H9 (cell line): ENCODE measurements around the gene KCNJ16. TPM values are rescaled to one million over a fixed set of nuclear protein-coding genes. Genes with fewer than 3 reads are reported as not detected.

Experiments
- DNase-seq: peaks from one replicate; pipeline ENCODE4 v3.0.0-alpha.2; 2017
- H2AFZ ChIP-seq: one replicate; pipeline ENCODE4 v1.6.1; 2013; ENCODE audit warnings: mild to moderate bottlenecking, low read length, control low read depth, moderate library complexity
- H2AK5ac ChIP-seq: 2 replicates; pipeline ENCODE4 v1.6.1; 2013; ENCODE audit warnings: low read length, control low read depth, mixed read lengths; ENCODE audit not compliant: insufficient read length
- H2BK120ac ChIP-seq: one replicate; pipeline ENCODE4 v1.6.1; 2013; ENCODE audit warnings: low read depth, mild to moderate bottlenecking, low read length, control low read depth, inconsistent platforms; ENCODE audit not compliant: poor library complexity, severe bottlenecking
- H2BK12ac ChIP-seq: 2 replicates; pipeline ENCODE4 v1.6.1; 2013; ENCODE audit warnings: low read length, control low read depth, mixed read lengths, low read depth; ENCODE audit not compliant: insufficient read length
- H2BK15ac ChIP-seq: 2 replicates; pipeline ENCODE4 v1.6.1; 2013; ENCODE audit warnings: low read depth, low read length, control low read depth
- H2BK20ac ChIP-seq: one replicate; pipeline ENCODE4 v1.6.1; 2013; ENCODE audit warnings: low read depth, mild to moderate bottlenecking, low read length, control low read depth, inconsistent platforms; ENCODE audit not compliant: poor library complexity, severe bottlenecking
- H2BK5ac ChIP-seq: 2 replicates; pipeline ENCODE4 v1.6.1; 2013; ENCODE audit warnings: low read length, control low read depth, mixed read lengths; ENCODE audit not compliant: insufficient read length
- H3K14ac ChIP-seq: 2 replicates; pipeline ENCODE4 v1.6.1; 2013; ENCODE audit warnings: low read length, control low read depth; ENCODE audit not compliant: insufficient read depth
- H3K18ac ChIP-seq: 2 replicates; pipeline ENCODE4 v1.6.1; 2013; ENCODE audit warnings: low read depth, mild to moderate bottlenecking, mixed read lengths, low read length, control low read depth; ENCODE audit not compliant: insufficient read length
- H3K23ac ChIP-seq: 2 replicates; pipeline ENCODE4 v1.6.1; 2013; ENCODE audit warnings: low read length, control low read depth, mixed read lengths, low read depth; ENCODE audit not compliant: insufficient read length
- H3K23me2 ChIP-seq: 2 replicates; pipeline ENCODE4 v1.6.1; 2013; ENCODE audit warnings: low read depth, mild to moderate bottlenecking, mixed read lengths, low read length, control low read depth; ENCODE audit not compliant: insufficient read length, poor library complexity, severe bottlenecking
- H3K27ac ChIP-seq: 2 replicates; pipeline ENCODE4 v1.5.1; 2013; ENCODE audit warnings: low read length, control low read depth, mixed read lengths, low read depth; ENCODE audit not compliant: insufficient read length
- H3K27me3 ChIP-seq: 2 replicates; pipeline ENCODE4 v1.6.1; 2013; ENCODE audit warnings: low read length, control low read depth, inconsistent platforms; ENCODE audit not compliant: insufficient read depth
- H3K4ac ChIP-seq: 2 replicates; pipeline ENCODE4 v1.6.1; 2013; ENCODE audit warnings: low read depth, mild to moderate bottlenecking, control low read depth, inconsistent platforms, low read length, moderate library complexity
- H3K4me1 ChIP-seq: 2 replicates; pipeline ENCODE4 v1.6.1; 2013; ENCODE audit warnings: low read length, control low read depth, inconsistent platforms; ENCODE audit not compliant: insufficient read depth
- H3K4me2 ChIP-seq: 2 replicates; pipeline ENCODE4 v1.6.1; 2013; ENCODE audit warnings: low read length, control low read depth, mixed read lengths; ENCODE audit not compliant: insufficient read length, insufficient read depth
- H3K56ac ChIP-seq: 2 replicates; pipeline ENCODE4 v1.6.1; 2013; ENCODE audit warnings: low read depth, mild to moderate bottlenecking, mixed read lengths, low read length, control low read depth; ENCODE audit not compliant: insufficient read length
- H3K79me1 ChIP-seq: 2 replicates; pipeline ENCODE4 v1.6.1; 2013; ENCODE audit warnings: low read depth, mild to moderate bottlenecking, moderate library complexity, low read length, control low read depth, inconsistent platforms; ENCODE audit not compliant: insufficient read depth, poor library complexity, severe bottlenecking
- H3K79me2 ChIP-seq: 2 replicates; pipeline ENCODE4 v1.6.1; 2013; ENCODE audit warnings: low read length, control low read depth, inconsistent platforms; ENCODE audit not compliant: insufficient read depth
- H3K9ac ChIP-seq: 2 replicates; pipeline ENCODE4 v1.6.1; 2013; ENCODE audit warnings: low read length, control low read depth, mixed read lengths; ENCODE audit not compliant: insufficient read length; ENCODE audit errors: extremely low read depth
- H3K9me3 ChIP-seq: one replicate; pipeline ENCODE4 v1.6.1; 2013; ENCODE audit warnings: low read depth, low read length, inconsistent platforms; ENCODE audit not compliant: control insufficient read depth
- H3T11ph ChIP-seq: one replicate; pipeline ENCODE4 v1.6.1; 2013; ENCODE audit warnings: mild to moderate bottlenecking, low read length, control low read depth, inconsistent platforms
- H4K20me1 ChIP-seq: one replicate; pipeline ENCODE4 v1.6.1; 2013; ENCODE audit not compliant: control insufficient read depth, insufficient read length, insufficient read depth
- H4K5ac ChIP-seq: 2 replicates; pipeline ENCODE4 v1.6.1; 2013; ENCODE audit warnings: low read depth, mild to moderate bottlenecking, mixed read lengths, low read length, control low read depth; ENCODE audit not compliant: insufficient read length
- H4K8ac ChIP-seq: replicated peaks from 2 replicates; pipeline ENCODE4 v1.6.1; 2013; ENCODE audit warnings: low read length, control low read depth, mixed read lengths, low read depth; ENCODE audit not compliant: insufficient read length
- H4K91ac ChIP-seq: 2 replicates; pipeline ENCODE4 v1.6.1; 2013; ENCODE audit warnings: low read depth, mild to moderate bottlenecking, moderate library complexity, mixed read lengths, low read length, control low read depth; ENCODE audit not compliant: insufficient read length
- H3K27ac Mint-ChIP-seq, 3 experiments: 2 replicates in 2 of 3; 3 replicates in 1 of 3; pipeline ENCODE4 v1.8.0; 2020 to 2021; ENCODE audit warnings: mixed read lengths in 3 of 3, mild to moderate bottlenecking in 1 of 3, moderate library complexity in 1 of 3
- H3K27me3 Mint-ChIP-seq: 2 replicates; pipeline ENCODE4 v1.8.0; 2021; ENCODE audit warnings: low read depth, mild to moderate bottlenecking, moderate library complexity, mixed read lengths
- H3K36me3 Mint-ChIP-seq, 3 experiments: 2 replicates in 2 of 3; 3 replicates in 1 of 3; pipeline ENCODE4 v1.8.0; 2020 to 2021; ENCODE audit warnings: low read depth in 3 of 3, mixed read lengths in 3 of 3; ENCODE audit not compliant: insufficient read depth in 1 of 3
- H3K4me1 Mint-ChIP-seq, 2 experiments: 2 replicates each; pipeline ENCODE4 v1.8.0; 2020; ENCODE audit warnings: mixed read lengths in 2 of 2
- H3K4me3 Mint-ChIP-seq, 2 experiments: 2 replicates in 1 of 2; 3 replicates in 1 of 2; pipeline ENCODE4 v1.8.0; 2020 to 2021; ENCODE audit warnings: mild to moderate bottlenecking in 2 of 2, mixed read lengths in 2 of 2, moderate library complexity in 1 of 2
- H3K9me3 Mint-ChIP-seq, 2 experiments: 2 replicates in 1 of 2; 3 replicates in 1 of 2; pipeline ENCODE4 v1.8.0; 2020; ENCODE audit warnings: mild to moderate bottlenecking in 2 of 2, mixed read lengths in 2 of 2, moderate library complexity in 1 of 2
- CTCF ChIP-seq: fragments of 200-600 bp; sonication (generic); conservative IDR thresholded peaks from 3 replicates; pipeline ENCODE4 v1.8.0; 2021; ENCODE audit warnings: antibody characterized with exemption, mild to moderate bottlenecking
- WGBS: extraction: QIAGEN DNeasy Blood & Tissue Kit; methylation state at CpG from one replicate; pipeline ENCODE4 v1.1.7; 2013; ENCODE audit warnings: missing lambda C conversion rate, low lambda C conversion rate, mixed read lengths; ENCODE audit not compliant: insufficient read length; ENCODE audit errors: extremely low coverage; 5-methylcytosine and 5-hydroxymethylcytosine counted together
- total RNA-seq: library from RNA; stranded (reverse); gene quantifications from 2 replicates; pipeline ENCODE4 v1.2.1, GENCODE V29; 2021

The KCNJ16 gene
- total RNA-seq, 1 experiment from 2014 or later = not detected

DNA sequence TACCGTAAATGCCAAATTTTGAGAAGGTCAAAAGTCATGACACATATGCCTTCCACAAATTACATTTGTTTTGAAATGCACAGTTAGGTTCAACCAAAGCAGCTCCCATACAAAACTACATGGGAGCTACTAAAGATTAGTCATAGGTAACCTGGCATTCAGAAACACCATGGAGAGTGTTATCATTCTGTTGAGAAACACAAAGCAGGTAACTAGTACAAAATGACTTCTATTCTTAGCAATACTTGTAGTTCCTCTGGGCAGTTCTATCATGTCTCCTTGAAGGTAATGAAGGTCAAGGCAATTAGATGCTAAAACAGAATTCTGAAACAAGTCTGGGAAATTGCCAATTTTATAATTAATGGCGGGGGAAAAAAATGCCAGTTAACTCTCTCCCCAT lies 39.4 kb downstream of the KCNJ16 start:
- H3K36me3 Mint-ChIP-seq = peaks cover 0 to 11% (median 0%) of the 10 kb centered on the region in 3 experiments; a peak in 1 of 7 replicates

More for the DNA sequence above, 39.4 kb downstream of the KCNJ16 start:
- Mint-ChIP-seq H3K4me1 (peaks cover 3 to 6% of the 10 kb centered on the region in 2 experiments; a peak in 2 of 4 replicates), H3K27me3 (no peaks in the 10 kb centered on the region; the same call in 1 of the 2 replicates), H3K27ac (no peak overlapping the region), H3K9me3 (peaks cover 0 to 5% of the 10 kb centered on the region in 2 experiments; a peak in 2 of 5 replicates), H3K4me3 (no peak overlapping the region)
- Histone ChIP-seq H3T11ph (no peak overlapping the region), H3K56ac (no peak overlapping the region), H2BK20ac (peak overlapping the region; percentile 26), H3K4me1 (no peaks in the 10 kb centered on the region), H2AK5ac (no peak overlapping the region), H4K91ac (no peak overlapping the region), H3K18ac (no peak overlapping the region), H3K9me3 (no peaks in the 10 kb centered on the region), H2BK15ac (no peak overlapping the region), H3K9ac (no peak overlapping the region), H2BK120ac (no peak overlapping the region), H3K23ac (no peak overlapping the region), H2BK12ac (no peak overlapping the region), H4K8ac (no peak overlapping the region), H3K14ac (no peak overlapping the region), H4K5ac (no peak overlapping the region), H2AFZ (no peak overlapping the region), H4K20me1 (no peaks in the 10 kb centered on the region), H2BK5ac (no peak overlapping the region), H3K23me2 (no peaks in the 10 kb centered on the region), H3K27ac (no peak overlapping the region), H3K79me1 (no peaks in the 10 kb centered on the region), H3K27me3 (no peaks in the 10 kb centered on the region), H3K79me2 (no peaks in the 10 kb centered on the region), H3K4ac (no peak overlapping the region), H3K4me2 (no peak overlapping the region)
- no peak for DNase-seq
- no peak for TF ChIP-seq CTCF
- no CpG with 5 or more reads among the region's 2 CpGs for WGBS
